ENCODE measurements around the gene STK16. TPM values are rescaled to one million over a fixed set of nuclear protein-coding genes. Genes with fewer than 3 reads are reported as not detected.
"Not testable (repeated sequence)": the region's sequence is repeated elsewhere in the genome, so short reads cannot be mapped to it uniquely, and the experiment has no call there.

Gene STK16
- polyA plus RNA-seq, 4 donors: 29.0 to 43.3 (median 36.4) TPM

DNA sequence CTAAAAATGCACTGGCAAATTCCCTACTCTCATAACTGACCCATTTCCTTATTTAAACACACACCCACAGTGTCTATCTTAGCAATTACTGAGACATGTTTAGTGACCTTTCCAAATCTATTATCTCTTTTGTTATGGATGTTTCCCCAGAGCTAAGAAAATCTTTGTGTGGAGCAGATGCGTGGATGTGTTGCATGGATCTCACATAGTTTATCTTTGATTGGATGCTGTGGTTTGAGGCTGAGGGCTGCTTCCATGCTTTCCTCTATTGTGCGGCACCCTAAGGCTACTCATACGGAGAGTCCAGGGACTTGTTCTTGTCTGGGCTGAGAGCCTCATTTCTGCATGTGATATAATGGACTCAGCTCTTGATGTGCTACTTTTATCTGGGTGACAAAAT, 10.9 kb upstream of the STK16 start:
- DNase-seq (ENCODE audit: low read depth in 4 of 4, low spot score in 3 of 4): no peak

DNA sequence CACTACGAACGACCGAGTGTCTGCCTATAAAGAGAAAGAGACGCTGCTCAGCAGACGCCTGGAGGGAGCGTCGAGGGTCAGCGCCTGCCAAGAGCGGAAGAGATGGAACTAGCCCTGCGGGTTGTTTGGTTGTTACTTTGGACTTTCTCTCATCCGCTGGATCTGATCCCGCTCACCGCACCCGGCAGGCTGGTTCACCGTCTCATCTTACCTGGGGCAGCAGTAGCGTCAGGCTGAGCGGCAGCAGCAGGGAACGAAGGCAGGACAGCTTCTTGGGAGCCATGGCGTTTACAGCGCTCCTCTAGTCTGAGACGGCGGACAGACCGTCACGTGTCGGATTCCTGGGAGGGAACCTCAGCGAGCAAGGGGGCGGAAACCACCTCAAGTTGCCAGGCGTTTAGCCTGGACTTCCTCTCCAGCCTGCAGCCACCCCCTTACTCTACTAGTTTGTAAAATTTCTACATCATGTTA, 2.0 kb upstream of the STK16 start:
- DNase-seq (ENCODE audit: low read depth in 4 of 4, low spot score in 3 of 4): no peak

DNA sequence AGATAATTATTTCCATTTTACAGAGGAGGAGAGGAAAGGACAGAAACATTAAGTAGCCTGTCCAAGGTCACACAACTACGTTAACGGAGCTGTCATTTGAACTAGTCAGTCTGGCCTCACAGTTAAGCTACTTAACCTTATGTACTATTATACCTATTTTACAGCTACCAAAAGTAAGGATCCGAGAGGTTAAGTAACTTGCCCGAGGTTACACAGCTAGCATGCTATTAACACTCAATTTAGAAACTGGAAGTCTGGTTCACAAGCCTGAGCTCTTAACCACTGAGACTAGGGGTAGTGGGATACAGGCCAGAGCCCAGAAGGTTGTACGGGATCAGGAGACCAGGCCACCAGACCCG, 511 bp upstream of the STK16 start:
- DNase-seq (ENCODE audit: low read depth in 4 of 4, low spot score in 3 of 4): no peak

DNA sequence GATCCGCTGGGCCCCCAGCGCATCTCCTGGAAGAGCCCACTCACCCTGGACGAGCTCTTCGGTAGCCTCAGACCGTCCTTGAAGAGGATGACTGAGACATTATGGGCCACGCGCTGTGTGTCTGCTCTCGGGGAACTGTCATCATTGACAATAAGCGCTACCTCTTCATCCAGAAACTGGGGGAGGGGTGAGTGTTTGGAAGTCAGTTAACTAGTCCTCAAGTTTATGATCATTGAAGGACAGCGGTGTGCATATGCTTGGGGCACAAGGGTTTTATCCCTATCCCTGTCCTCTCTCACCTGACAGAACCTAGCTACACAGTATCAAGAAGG, 586 bp downstream of the STK16 start:
- no peak for DNase-seq (ENCODE audit: low read depth in 4 of 4, low spot score in 3 of 4)

DNA sequence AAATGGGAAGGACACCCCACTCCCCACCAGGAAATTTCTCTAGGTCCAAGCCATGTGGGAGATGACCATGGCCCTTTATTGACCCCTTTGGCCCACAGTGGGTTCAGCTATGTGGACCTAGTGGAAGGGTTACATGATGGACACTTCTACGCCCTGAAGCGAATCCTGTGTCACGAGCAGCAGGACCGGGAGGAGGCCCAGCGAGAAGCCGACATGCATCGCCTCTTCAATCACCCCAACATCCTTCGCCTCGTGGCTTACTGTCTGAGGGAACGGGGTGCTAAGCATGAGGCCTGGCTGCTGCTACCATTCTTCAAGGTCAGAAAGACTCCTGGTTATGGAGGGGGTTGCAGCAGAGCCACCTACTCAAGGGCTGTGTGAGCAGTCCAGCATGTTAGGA, 1.3 kb downstream of the STK16 start:
- DNase-seq (ENCODE audit: low read depth in 4 of 4, low spot score in 3 of 4): no peak

- no peak for DNase-seq (ENCODE audit: low read depth in 4 of 4, low spot score in 3 of 4)
These were observed 2.7 kb downstream of the STK16 start for GRCh38 chr2:219247678-219248642.

DNA sequence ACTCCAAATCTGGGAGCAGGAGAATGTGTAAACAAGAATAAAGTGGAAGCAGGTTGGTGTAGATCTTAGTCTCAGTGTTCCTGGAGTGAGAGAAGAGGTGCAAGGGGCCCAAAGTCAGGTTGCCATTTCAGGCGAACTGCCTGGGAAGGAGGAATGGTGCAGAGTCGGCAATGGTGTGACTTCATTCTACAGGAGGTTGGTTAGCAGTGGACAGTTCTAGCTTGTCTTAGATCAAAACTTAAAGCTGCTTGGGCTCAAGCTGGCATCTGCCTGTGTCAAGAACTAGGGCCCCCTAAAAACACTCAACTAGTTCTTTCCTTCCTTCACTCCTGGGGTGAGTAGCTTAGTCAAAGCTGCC, 3.5 kb downstream of the STK16 start:
- no peak for DNase-seq (ENCODE audit: low read depth in 4 of 4, low spot score in 3 of 4)

GRCh38 chr2:219249203-219249980, 4.1 kb downstream of the STK16 start:
- no peak for DNase-seq (ENCODE audit: low read depth in 4 of 4, low spot score in 3 of 4)

DNA sequence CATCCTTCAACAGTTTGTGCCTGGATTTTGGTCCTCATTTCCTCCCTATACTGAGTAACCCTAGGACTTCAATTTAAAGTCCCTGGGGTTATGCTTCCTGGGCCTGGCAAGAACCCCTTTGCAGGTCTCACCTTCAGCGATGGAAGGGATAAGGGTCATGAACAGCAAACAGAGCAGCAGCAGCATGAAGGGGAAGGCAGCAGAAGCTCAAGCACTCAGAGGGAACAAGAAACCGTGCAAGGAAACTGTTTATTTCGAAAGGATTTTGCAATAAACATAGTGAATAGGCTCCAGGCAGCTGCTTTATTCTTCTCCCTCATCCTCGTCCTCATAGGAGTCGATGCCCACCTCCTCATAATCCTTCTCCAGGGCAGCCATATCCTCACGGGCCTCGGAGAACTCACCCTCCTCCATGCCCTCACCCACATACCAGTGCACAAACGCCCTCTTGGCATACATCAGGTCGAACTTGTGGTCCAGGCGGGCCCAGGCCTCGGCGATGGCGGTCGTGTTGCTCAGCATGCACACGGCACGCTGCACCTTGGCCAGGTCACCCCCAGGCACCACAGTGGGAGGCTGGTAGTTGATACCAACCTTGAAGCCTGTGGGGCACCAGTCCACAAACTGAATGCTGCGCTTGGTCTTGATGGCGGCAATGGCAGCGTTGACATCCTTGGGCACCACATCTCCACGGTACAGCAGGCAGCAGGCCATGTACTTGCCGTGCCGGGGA, 4.9 kb downstream of the STK16 start:
- DNase-seq (ENCODE audit: low read depth in 4 of 4, low spot score in 3 of 4): no peak

- no peak for DNase-seq (ENCODE audit: low read depth in 4 of 4, low spot score in 3 of 4)
These were observed 6.4 kb downstream of the STK16 start for GRCh38 chr2:219251656-219252055.

DNA sequence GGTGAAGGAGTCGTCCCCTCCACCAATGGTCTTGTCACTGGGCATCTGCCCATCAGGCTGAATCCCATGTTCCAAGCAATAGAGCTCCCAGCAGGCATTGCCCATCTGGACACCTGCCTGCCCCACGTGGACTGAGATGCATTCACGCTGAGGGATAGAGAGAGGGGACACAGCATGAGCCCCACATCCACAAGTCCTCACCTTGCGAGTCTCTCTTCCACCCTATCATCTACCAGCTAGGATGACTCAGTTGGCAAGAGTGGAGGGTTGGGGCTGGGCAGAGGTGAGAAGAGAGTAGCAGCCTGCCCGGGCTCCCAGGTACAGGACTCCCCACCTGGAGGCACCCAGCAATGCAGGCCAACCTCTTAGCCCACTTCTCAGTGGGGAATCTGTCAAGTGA, 6.8 kb downstream of the STK16 start:
- no peak for DNase-seq (ENCODE audit: low read depth in 4 of 4, low spot score in 3 of 4)

DNA sequence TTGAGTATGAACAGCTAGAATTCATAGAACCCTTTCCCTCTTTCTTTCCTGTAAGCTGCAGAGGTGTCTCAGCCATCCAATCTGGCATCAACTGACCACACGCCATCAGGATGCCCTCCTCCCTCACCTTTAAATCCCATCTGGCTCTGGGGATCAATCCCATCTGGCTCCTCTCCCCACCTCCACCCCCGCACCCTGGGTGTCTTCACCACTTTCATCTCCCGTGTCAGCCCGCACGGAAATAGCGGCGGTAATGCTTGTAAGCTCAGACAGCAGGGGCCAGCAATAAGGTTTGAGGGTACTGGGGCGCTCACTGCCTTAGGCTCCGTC, 7.3 kb downstream of the STK16 start:
- no peak for DNase-seq (ENCODE audit: low read depth in 4 of 4, low spot score in 3 of 4)

DNA sequence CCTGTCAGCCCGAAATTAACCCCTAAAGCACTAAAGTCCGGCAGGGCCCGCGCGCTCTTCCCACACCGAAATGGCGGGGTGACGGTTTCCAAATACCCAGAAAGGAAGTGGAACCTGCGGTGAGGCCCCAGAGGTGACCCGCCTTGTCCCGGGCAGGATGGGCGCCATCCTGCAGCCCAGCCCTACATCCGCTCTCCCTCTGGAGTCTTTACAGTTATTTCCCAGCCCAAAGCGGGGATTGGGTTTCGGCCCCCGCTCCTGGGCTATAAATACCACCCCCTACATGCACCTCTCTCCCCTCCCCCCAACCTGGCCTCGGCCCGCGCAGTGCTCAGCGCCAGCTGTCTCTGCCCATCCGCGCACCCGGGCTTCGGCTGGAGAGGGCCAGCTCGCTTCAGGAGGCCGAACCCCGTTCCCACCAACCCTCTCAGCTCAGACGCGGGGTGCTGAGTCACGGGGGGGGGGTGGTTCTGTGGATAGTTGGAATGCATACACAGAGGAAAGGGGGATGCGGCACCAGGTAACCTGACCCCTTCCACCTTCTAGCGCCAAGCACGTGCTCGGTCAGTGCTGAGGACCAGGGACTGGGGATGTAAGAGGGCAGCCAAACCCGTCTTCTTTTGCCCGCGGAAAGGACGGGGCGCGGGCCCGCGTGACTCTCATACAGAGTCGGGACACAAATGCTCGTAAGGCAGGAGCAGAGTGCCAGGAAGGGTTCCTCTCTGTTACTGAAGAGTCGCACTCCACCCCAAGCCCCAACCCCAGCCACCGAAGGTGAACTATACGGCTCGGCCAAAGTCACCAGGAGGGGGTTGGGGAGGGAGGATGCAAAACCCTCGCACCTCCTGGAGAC, 7.8 kb downstream of the STK16 start, which contains the start of gene TUBA4B:
Gene TUBA4B (plus strand): TSS at position 344 of the 853 bp plus-strand sequence. CDS start 165 bp downstream, at position 509.
- DNase-seq (ENCODE audit: low read depth in 4 of 4, low spot score in 3 of 4): no peak

- no peak for DNase-seq (ENCODE audit: low read depth in 4 of 4, low spot score in 3 of 4)
These were observed 8.7 kb downstream of the STK16 start, which contains the start of gene TUBA4A for GRCh38 chr2:219253753-219254589. Gene TUBA4A (minus strand): TSS chr2:219253918. CDS start chr2:219253858, 60 bp downstream.

DNA sequence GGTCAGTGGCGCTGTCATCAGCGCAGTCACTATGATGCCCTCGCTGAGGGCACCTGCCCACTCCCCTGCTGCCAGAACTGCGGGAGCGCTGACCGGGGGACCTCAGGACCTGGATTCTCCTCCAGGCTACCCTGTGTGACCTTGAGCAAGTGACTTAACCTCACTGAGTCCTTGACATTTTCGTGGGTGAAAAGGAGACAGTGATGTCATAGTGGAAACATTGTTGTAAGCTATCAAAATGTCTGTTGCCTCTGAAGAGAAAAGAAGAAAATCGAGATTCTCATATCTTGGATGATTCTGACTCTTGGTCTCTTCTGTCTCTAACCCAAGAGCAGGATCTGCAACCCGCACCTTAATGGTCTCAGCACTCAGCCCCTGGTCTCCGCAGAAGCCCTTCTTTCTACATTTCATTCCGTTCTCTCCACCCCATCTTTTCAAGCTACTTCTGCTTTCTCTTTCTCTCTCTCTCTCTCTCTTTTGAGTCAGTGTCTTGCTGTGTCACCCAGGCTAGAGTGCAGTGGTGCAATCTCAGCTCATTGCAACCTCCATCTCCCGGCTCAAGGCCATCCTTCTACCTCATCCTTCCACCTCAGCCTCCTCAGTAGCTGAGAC, 9.4 kb downstream of the STK16 start:
- no peak for DNase-seq (ENCODE audit: low read depth in 4 of 4, low spot score in 3 of 4)

- DNase-seq (ENCODE audit: low read depth in 4 of 4, low spot score in 3 of 4): not testable (repeated sequence)
These were observed 13.7 kb downstream of the STK16 start for GRCh38 chr2:219258942-219259341.

DNA sequence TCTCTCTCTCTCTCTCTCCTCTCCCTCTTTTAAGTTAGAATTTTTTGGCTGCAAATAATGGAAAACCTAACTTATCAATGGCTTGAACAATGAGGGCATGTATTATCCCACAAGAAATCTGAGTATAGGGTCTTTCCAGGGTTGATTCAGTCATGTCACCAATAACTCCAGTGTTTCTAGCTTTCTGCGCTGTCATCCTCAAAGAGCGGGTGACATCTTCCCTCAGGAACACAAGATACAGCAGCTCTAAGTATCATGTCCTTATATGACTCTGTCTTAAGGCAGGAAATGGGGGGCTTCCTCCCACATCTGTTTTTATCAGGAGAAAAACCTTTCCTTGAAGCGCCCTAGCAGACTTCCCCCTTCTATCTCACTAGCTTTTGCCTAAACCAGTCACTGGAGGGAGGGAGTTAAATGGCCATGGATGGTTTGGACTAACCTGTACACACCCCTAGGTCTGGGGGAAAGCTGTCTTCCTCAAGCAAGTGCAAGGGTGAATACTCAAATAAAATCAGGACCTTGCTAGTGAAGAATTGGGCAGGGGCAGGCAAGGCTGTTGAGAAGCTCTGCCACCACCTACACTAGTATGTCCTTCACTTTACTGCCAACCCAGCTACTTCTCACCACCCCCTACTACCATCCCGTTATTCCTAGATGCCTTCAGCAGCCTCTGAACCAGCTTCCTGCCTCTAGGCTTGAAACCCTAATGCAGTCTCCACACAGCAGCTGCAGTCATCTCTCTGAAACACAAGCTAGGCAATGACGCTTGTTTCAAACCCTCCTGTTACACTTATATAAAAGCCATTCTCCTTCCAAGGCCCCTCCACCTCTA, 16.0 kb downstream of the STK16 start:
- no peak for DNase-seq (ENCODE audit: low read depth in 4 of 4, low spot score in 3 of 4)

GRCh38 chr2:219266232-219266631, 21.0 kb downstream of the STK16 start:
- no peak for DNase-seq (ENCODE audit: low read depth in 4 of 4, low spot score in 3 of 4)
